Caco-2 (cell line): Measurements from ENCODE around the gene HBG2. TPM values are rescaled to one million over a fixed set of nuclear protein-coding genes. Genes with fewer than 3 reads are reported as not detected.

Source experiments
- BruUV-seq: library from RNA; stranded (reverse); fragments of 400-500 nt; replicated peaks from 2 replicates; lab custom pipeline; 2021; lab: Mats Ljungman, UMichigan
- CTCF ChIA-PET: fragments of 300-600 bp; sonication (Branson Sonifier 250); formaldehyde crosslinking; loops from one replicate; lab custom pipeline; 2022; ENCODE audit warnings: antibody characterized with exemption; lab: Charles Lee
- POLR2A ChIA-PET: fragments of 300-600 bp; sonication (Branson Sonifier 250); formaldehyde crosslinking; loops from one replicate; lab custom pipeline; 2022; ENCODE audit warnings: antibody characterized with exemption; lab: Charles Lee
- DNase-seq, 2 experiments: peaks; one replicate each; pipeline versions ENCODE4 v3.0.0 to v3.0.0-alpha.2; 2020 to 2022
- H3K27me3 ChIP-seq: replicated peaks from 2 replicates; pipeline ENCODE4 v1.6.0; 2011; ENCODE audit warnings: low read length; ENCODE audit not compliant: control insufficient read depth, insufficient read depth
- H3K36me3 ChIP-seq: 2 replicates; pipeline ENCODE4 v1.5.1; 2011; ENCODE audit warnings: low read length; ENCODE audit not compliant: control insufficient read depth, insufficient read depth
- H3K4me1 ChIP-seq: fragments of 250-450 bp; sonication (Bioruptor Pico); 2 replicates; pipeline ENCODE4 v1.5.1; 2020; ENCODE audit warnings: mild to moderate bottlenecking
- H3K4me3 ChIP-seq: 2 replicates; pipeline ENCODE4 v1.5.1; 2011; ENCODE audit warnings: low read depth, mild to moderate bottlenecking, control low read depth, low read length
- H3K9me3 ChIP-seq: fragments of 250-450 bp; sonication (Bioruptor Pico); 2 replicates; pipeline ENCODE4 v1.5.1; 2020; ENCODE audit warnings: mild to moderate bottlenecking, moderate library complexity
- H3K27ac Mint-ChIP-seq: one replicate; pipeline ENCODE4 v1.8.0; 2022; ENCODE audit warnings: mixed read lengths; ENCODE audit not compliant: unreplicated experiment
- H3K27me3 Mint-ChIP-seq: one replicate; pipeline ENCODE4 v1.8.0; 2022; ENCODE audit warnings: mixed read lengths; ENCODE audit not compliant: insufficient read depth, unreplicated experiment
- H3K36me3 Mint-ChIP-seq: one replicate; pipeline ENCODE4 v1.8.0; 2022; ENCODE audit warnings: mild to moderate bottlenecking, mixed read lengths; ENCODE audit not compliant: insufficient read depth, unreplicated experiment
- H3K4me1 Mint-ChIP-seq: one replicate; pipeline ENCODE4 v1.8.0; 2022; ENCODE audit warnings: low read depth, mixed read lengths; ENCODE audit not compliant: unreplicated experiment
- H3K4me3 Mint-ChIP-seq: one replicate; pipeline ENCODE4 v1.8.0; 2022; ENCODE audit warnings: mild to moderate bottlenecking, moderate library complexity, mixed read lengths; ENCODE audit not compliant: unreplicated experiment
- H3K9me3 Mint-ChIP-seq: one replicate; pipeline ENCODE4 v1.8.0; 2022; ENCODE audit warnings: mixed read lengths; ENCODE audit not compliant: unreplicated experiment
- CTCF ChIP-seq, 2 experiments: fragments of 200-600 bp in 1 of 2; IDR thresholded peaks; 1 replicate in 1 of 2; 2 replicates in 1 of 2; pipeline versions ENCODE4 v1.5.1 to v1.8.0; 2011 to 2022; ENCODE audit warnings: antibody characterized with exemption in 1 of 2, control low read depth in 1 of 2, inconsistent platforms in 1 of 2, low read depth in 1 of 2, low read length in 1 of 2, mild to moderate bottlenecking in 1 of 2, moderate library complexity in 1 of 2; ENCODE audit not compliant: insufficient read depth in 1 of 2, severe bottlenecking in 1 of 2, unreplicated experiment in 1 of 2
- intact Hi-C: fragments of 100-400 bp; cut with micrococcal nuclease; formaldehyde crosslinking; loops from one replicate; pipeline ENCODE4 v1.10.0; 2022; ENCODE audit not compliant: unreplicated experiment
- total RNA-seq: library from RNA; stranded (reverse); gene quantifications from 2 replicates; pipeline ENCODE4 v1.2.3, GENCODE V29; 2022

Gene HBG2
- total RNA-seq, 1 experiment from 2014 or later: not detected

GRCh38 chr11:5252919-5253265 is 1.7 kb downstream of the HBG2 start:
- no peaks in the 10 kb centered on the region for H3K9me3 Mint-ChIP-seq
- POLR2A ChIA-PET: no interaction called here
- no peak overlapping the region for H3K4me3 ChIP-seq
- no peaks in the 10 kb centered on the region for H3K36me3 ChIP-seq
- no peaks in the 10 kb centered on the region for H3K9me3 ChIP-seq
- H3K4me1 Mint-ChIP-seq: no peaks in the 10 kb centered on the region
- no peaks in the 10 kb centered on the region for H3K27me3 ChIP-seq
- no peak overlapping the region for H3K27ac Mint-ChIP-seq
- H3K4me1 ChIP-seq: no peaks in the 10 kb centered on the region
- CTCF ChIA-PET: no interaction called here
- intact Hi-C loops: no loop called here
- no peak for TF ChIP-seq CTCF (IDR thresholded peaks at IDR 0.05; ENCODE audit: insufficient read depth in 1 of 2, low read depth in 1 of 2, low read length in 1 of 2, severe bottlenecking in 1 of 2, unreplicated experiment in 1 of 2)
- no peak overlapping the region for H3K4me3 Mint-ChIP-seq
- DNase-seq: no peak
- peaks cover 19% of the 10 kb centered on the region for H3K27me3 Mint-ChIP-seq
- no peaks in the 10 kb centered on the region for H3K36me3 Mint-ChIP-seq
- BruUV-seq: no TSS peak

- no peaks in the 10 kb centered on the region for H3K36me3 ChIP-seq
- no TSS peak for BruUV-seq
- TF ChIP-seq CTCF (IDR thresholded peaks at IDR 0.05; ENCODE audit: insufficient read depth in 1 of 2, low read depth in 1 of 2, low read length in 1 of 2, severe bottlenecking in 1 of 2, unreplicated experiment in 1 of 2): no peak
- Mint-ChIP-seq H3K4me1 (no peaks in the 10 kb centered on the region), H3K27ac (no peak overlapping the region), H3K27me3 (peaks cover 21% of the 10 kb centered on the region), H3K9me3 (no peaks in the 10 kb centered on the region), H3K4me3 (no peak overlapping the region), H3K36me3 (no peaks in the 10 kb centered on the region)
- ChIA-PET CTCF (no interaction called here), POLR2A (no interaction called here)
- no peak for DNase-seq
- H3K4me1 ChIP-seq: no peaks in the 10 kb centered on the region
- H3K4me3 ChIP-seq: no peak overlapping the region
- intact Hi-C loops: no loop called here
- no peaks in the 10 kb centered on the region for H3K9me3 ChIP-seq
- H3K27me3 ChIP-seq: no peaks in the 10 kb centered on the region
Measured at GRCh38 chr11:5252192-5252918, 2.2 kb downstream of the HBG2 start.

- H3K27ac Mint-ChIP-seq: no peak overlapping the region
- no peak overlapping the region for H3K4me3 Mint-ChIP-seq
- BruUV-seq: no TSS peak
- Histone ChIP-seq H3K4me3 (no peak overlapping the region), H3K4me1 (no peaks in the 10 kb centered on the region), H3K27me3 (no peaks in the 10 kb centered on the region), H3K36me3 (no peaks in the 10 kb centered on the region), H3K9me3 (no peaks in the 10 kb centered on the region)
- DNase-seq: no peak
- H3K9me3 Mint-ChIP-seq: no peaks in the 10 kb centered on the region
- intact Hi-C loops: no loop called here
- no peaks in the 10 kb centered on the region for H3K36me3 Mint-ChIP-seq
- no peaks in the 10 kb centered on the region for H3K4me1 Mint-ChIP-seq
- POLR2A ChIA-PET: no interaction called here
- TF ChIP-seq CTCF (IDR thresholded peaks at IDR 0.05; ENCODE audit: insufficient read depth in 1 of 2, low read depth in 1 of 2, low read length in 1 of 2, severe bottlenecking in 1 of 2, unreplicated experiment in 1 of 2): no peak
- peaks cover 24% of the 10 kb centered on the region for H3K27me3 Mint-ChIP-seq
- CTCF ChIA-PET: no interaction called here
Measured at GRCh38 chr11:5251746-5252145, 2.8 kb downstream of the HBG2 start.
